Neural progenitor cell (in vitro differentiated cells): ENCODE measurements around the gene FHOD3. TPM values are rescaled to one million over a fixed set of nuclear protein-coding genes. Genes with fewer than 3 reads are reported as not detected.

Source experiments
- DNase-seq: peaks from one replicate; pipeline ENCODE4 v3.0.0-alpha.2; 2016; ENCODE audit warnings: low spot score
- H2AFZ ChIP-seq: fragments of 200-600 bp; sonication (generic); replicated peaks from 2 replicates; pipeline ENCODE4 v1.6.1; 2016; ENCODE audit warnings: antibody characterized with exemption
- H3F3A ChIP-seq: fragments of 200-600 bp; sonication (generic); 2 replicates; pipeline ENCODE4 v1.6.1; 2016; ENCODE audit warnings: antibody characterized with exemption, low read depth
- H3K27ac ChIP-seq: fragments of 200-600 bp; sonication (generic); 2 replicates; pipeline ENCODE4 v1.5.1; 2016; ENCODE audit warnings: mild to moderate bottlenecking
- H3K27me3 ChIP-seq: fragments of 200-600 bp; sonication (generic); 2 replicates; pipeline ENCODE4 v1.6.1; 2016; ENCODE audit warnings: mild to moderate bottlenecking, moderate library complexity
- H3K36me3 ChIP-seq: fragments of 200-600 bp; sonication (generic); 2 replicates; pipeline ENCODE4 v1.5.1; 2016
- H3K4me1 ChIP-seq: fragments of 200-600 bp; sonication (generic); 2 replicates; pipeline ENCODE4 v1.6.1; 2016; ENCODE audit warnings: mixed run types
- H3K4me2 ChIP-seq: fragments of 200-600 bp; sonication (generic); 2 replicates; pipeline ENCODE4 v1.6.1; 2016
- H3K4me3 ChIP-seq: fragments of 200-600 bp; sonication (generic); 2 replicates; pipeline ENCODE4 v1.5.1; 2016
- H3K79me2 ChIP-seq: fragments of 200-600 bp; sonication (generic); 2 replicates; pipeline ENCODE4 v1.6.1; 2016; ENCODE audit warnings: low read depth
- H3K9ac ChIP-seq: fragments of 200-600 bp; sonication (generic); 2 replicates; pipeline ENCODE4 v1.6.1; 2016
- H3K9me3 ChIP-seq: fragments of 200-600 bp; sonication (generic); 2 replicates; pipeline ENCODE4 v1.5.1; 2016; ENCODE audit warnings: low read depth
- H4K20me1 ChIP-seq: fragments of 200-600 bp; sonication (generic); 2 replicates; pipeline ENCODE4 v1.6.1; 2016; ENCODE audit warnings: low read depth
- H3K27ac Mint-ChIP-seq: 3 replicates; pipeline ENCODE4 v1.8.0; 2021; ENCODE audit warnings: mixed read lengths
- H3K27me3 Mint-ChIP-seq: 2 replicates; pipeline ENCODE4 v1.8.0; 2022; ENCODE audit warnings: low read depth, mild to moderate bottlenecking, inconsistent platforms, moderate library complexity, mixed read lengths; ENCODE audit not compliant: insufficient read depth
- H3K36me3 Mint-ChIP-seq: 3 replicates; pipeline ENCODE4 v1.8.0; 2021; ENCODE audit warnings: mixed read lengths
- H3K4me1 Mint-ChIP-seq: 3 replicates; pipeline ENCODE4 v1.8.0; 2021; ENCODE audit warnings: mixed read lengths
- H3K4me3 Mint-ChIP-seq: 3 replicates; pipeline ENCODE4 v1.8.0; 2021; ENCODE audit warnings: mild to moderate bottlenecking, moderate library complexity, mixed read lengths
- H3K9me3 Mint-ChIP-seq: 3 replicates; pipeline ENCODE4 v1.8.0; 2020; ENCODE audit warnings: mixed read lengths
- EZH2 ChIP-seq: fragments of 200-600 bp; sonication (generic); IDR thresholded peaks from 2 replicates; pipeline ENCODE4 v1.6.1; 2017; ENCODE audit warnings: antibody characterized with exemption, mild to moderate bottlenecking, moderate library complexity
- EZH2phosphoT487 ChIP-seq: fragments of 200-600 bp; sonication (generic); IDR thresholded peaks from 2 replicates; pipeline ENCODE4 v1.6.1; 2017; ENCODE audit warnings: antibody characterized with exemption
- total RNA-seq: library from RNA; depleted of rRNA; stranded (reverse); fragments of >200 nt; gene quantifications from 2 replicates; pipeline ENCODE4 v1.2.3, GENCODE V29; 2015; ENCODE audit warnings: low replicate concordance
- TF ChIP-seq, protein P1 (sequence below): fragments of 200-600 bp; sonication (generic); IDR thresholded peaks from 2 replicates; pipeline ENCODE4 v1.5.1; 2017; ENCODE audit warnings: antibody characterized with exemption, mild to moderate bottlenecking

The FHOD3 gene
- total RNA-seq, 1 donor from 2014 or later = 69.7 TPM

DNA sequence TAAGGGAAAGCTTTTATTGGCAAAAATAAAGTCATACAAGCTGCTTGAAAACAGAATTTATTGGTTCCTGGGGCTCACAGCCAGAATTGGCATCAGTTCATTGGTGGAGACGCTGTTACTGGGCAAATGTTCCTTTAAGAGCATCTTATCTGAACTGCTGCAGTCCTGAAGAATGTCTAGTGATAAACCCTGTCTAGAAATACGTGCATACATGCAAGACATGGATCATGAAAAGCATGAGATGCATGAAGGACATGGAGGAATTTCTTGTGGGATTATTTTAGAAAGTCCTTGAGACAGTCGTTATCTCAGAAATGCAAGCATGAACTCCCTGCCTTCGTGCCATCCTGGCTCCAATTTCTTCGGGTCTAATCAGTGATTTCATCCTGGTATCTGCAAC, 32.5 kb upstream of the FHOD3 start:
- no peak for TF ChIP-seq EZH2phosphoT487
- no peak for TF ChIP-seq EZH2
- TF ChIP-seq, protein P1, sequence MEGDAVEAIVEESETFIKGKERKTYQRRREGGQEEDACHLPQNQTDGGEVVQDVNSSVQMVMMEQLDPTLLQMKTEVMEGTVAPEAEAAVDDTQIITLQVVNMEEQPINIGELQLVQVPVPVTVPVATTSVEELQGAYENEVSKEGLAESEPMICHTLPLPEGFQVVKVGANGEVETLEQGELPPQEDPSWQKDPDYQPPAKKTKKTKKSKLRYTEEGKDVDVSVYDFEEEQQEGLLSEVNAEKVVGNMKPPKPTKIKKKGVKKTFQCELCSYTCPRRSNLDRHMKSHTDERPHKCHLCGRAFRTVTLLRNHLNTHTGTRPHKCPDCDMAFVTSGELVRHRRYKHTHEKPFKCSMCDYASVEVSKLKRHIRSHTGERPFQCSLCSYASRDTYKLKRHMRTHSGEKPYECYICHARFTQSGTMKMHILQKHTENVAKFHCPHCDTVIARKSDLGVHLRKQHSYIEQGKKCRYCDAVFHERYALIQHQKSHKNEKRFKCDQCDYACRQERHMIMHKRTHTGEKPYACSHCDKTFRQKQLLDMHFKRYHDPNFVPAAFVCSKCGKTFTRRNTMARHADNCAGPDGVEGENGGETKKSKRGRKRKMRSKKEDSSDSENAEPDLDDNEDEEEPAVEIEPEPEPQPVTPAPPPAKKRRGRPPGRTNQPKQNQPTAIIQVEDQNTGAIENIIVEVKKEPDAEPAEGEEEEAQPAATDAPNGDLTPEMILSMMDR = no peak

DNA sequence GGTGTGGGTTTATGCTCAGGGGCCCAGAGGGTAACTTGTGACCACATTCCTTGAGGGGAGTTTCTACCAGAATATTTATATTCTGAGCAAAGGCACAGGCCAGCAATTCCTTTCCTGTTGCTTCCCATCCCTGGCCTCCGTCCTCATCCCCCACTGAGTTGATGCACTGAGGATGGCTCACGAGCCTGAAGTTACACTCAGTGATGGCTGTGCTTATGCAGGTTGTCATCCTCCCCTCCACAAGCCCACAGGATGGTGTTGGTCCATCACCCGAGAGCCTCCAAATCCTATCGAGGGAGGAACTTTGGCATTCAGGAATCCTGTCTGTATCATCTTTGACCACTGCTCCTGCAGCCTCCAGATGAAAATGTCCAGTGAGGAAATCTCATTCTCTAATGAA, 28.4 kb upstream of the FHOD3 start:
- no peaks in the 10 kb centered on the region for H3F3A ChIP-seq
- H3K36me3 ChIP-seq = no peaks in the 10 kb centered on the region
- no peaks in the 10 kb centered on the region for H3K4me1 ChIP-seq
- no peak overlapping the region for H3K4me3 ChIP-seq
- no peak for TF ChIP-seq EZH2phosphoT487
- no peak for TF ChIP-seq EZH2
- TF ChIP-seq, protein P1 = no peak
- no peak overlapping the region for H3K4me2 ChIP-seq
- no peaks in the 10 kb centered on the region for H3K9me3 Mint-ChIP-seq
- H3K27me3 ChIP-seq = no peaks in the 10 kb centered on the region
- no peak overlapping the region for H2AFZ ChIP-seq
- H3K27ac Mint-ChIP-seq = no peak overlapping the region
- H3K36me3 Mint-ChIP-seq = no peaks in the 10 kb centered on the region
- no peak overlapping the region for H3K27ac ChIP-seq
- H4K20me1 ChIP-seq = no peaks in the 10 kb centered on the region
- DNase-seq = no peak
- no peaks in the 10 kb centered on the region for H3K79me2 ChIP-seq
- no peak overlapping the region for H3K9ac ChIP-seq
- no peak overlapping the region for H3K4me3 Mint-ChIP-seq
- H3K9me3 ChIP-seq = no peaks in the 10 kb centered on the region
- H3K4me1 Mint-ChIP-seq = peaks cover 39% of the 10 kb centered on the region
- H3K27me3 Mint-ChIP-seq = peaks cover 6% of the 10 kb centered on the region

More for the DNA sequence above, 32.5 kb upstream of the FHOD3 start:
- Histone ChIP-seq H3F3A (no peaks in the 10 kb centered on the region), H3K36me3 (no peaks in the 10 kb centered on the region), H3K79me2 (no peaks in the 10 kb centered on the region), H3K9ac (no peak overlapping the region), H3K9me3 (no peaks in the 10 kb centered on the region), H3K27me3 (no peaks in the 10 kb centered on the region), H3K4me1 (peaks cover 3% of the 10 kb centered on the region), H3K4me2 (no peak overlapping the region), H4K20me1 (no peaks in the 10 kb centered on the region), H3K27ac (no peak overlapping the region), H2AFZ (no peak overlapping the region), H3K4me3 (no peak overlapping the region)
- Mint-ChIP-seq H3K36me3 (no peaks in the 10 kb centered on the region), H3K9me3 (no peaks in the 10 kb centered on the region), H3K4me1 (peaks cover 45% of the 10 kb centered on the region), H3K27ac (no peak overlapping the region), H3K4me3 (no peak overlapping the region), H3K27me3 (peaks cover 13% of the 10 kb centered on the region)
- DNase-seq = no peak

DNA sequence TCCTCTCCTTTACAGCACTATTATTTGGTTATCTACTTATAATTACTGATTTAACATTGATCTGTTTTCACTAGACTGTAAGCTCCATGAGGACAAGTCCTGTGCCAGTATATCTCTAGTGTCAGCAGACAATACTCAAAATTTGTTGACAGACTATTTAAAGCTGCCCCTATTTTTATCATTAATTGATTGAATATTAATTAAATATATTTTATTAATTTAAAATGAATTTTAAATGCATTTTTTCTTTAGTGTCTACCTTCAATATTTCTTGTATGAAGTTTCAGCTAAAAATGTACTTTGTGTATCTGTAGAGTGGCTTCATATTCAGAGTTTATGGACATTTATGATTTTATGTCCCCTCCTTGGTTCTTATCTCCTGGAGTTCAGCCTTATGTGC, 26.4 kb upstream of the FHOD3 start:
- Mint-ChIP-seq H3K9me3 (no peaks in the 10 kb centered on the region), H3K4me1 (peaks cover 21% of the 10 kb centered on the region), H3K4me3 (no peak overlapping the region), H3K27me3 (peaks cover 9% of the 10 kb centered on the region), H3K27ac (no peak overlapping the region), H3K36me3 (no peaks in the 10 kb centered on the region)
- no peak for DNase-seq
- Histone ChIP-seq H3F3A (no peaks in the 10 kb centered on the region), H4K20me1 (no peaks in the 10 kb centered on the region), H3K27me3 (no peaks in the 10 kb centered on the region), H3K9me3 (no peaks in the 10 kb centered on the region), H3K4me3 (no peak overlapping the region), H3K36me3 (no peaks in the 10 kb centered on the region), H2AFZ (no peak overlapping the region), H3K27ac (no peak overlapping the region), H3K4me2 (no peak overlapping the region), H3K79me2 (no peaks in the 10 kb centered on the region), H3K9ac (no peak overlapping the region), H3K4me1 (no peaks in the 10 kb centered on the region)
- TF ChIP-seq EZH2phosphoT487 = no peak
- TF ChIP-seq EZH2 = no peak
- TF ChIP-seq, protein P1 = no peak
